ENCODE data around the gene MPPED2. TPM values are rescaled to one million over a fixed set of nuclear protein-coding genes. Genes with fewer than 3 reads are reported as not detected.

MPPED2 gene
- total RNA-seq, 1 donor from 2014 or later: 8.9 TPM

- intact Hi-C loops (cut with DNase I): no loop called here
- no peak for ATAC-seq (ENCODE audit: poor library complexity)
- no peak for DNase-seq
Measured at GRCh38 chr11:30405385-30405784, 180.8 kb downstream of the MPPED2 start.

- intact Hi-C loops (cut with DNase I): no loop called here
- no peak for DNase-seq
- ATAC-seq (ENCODE audit: poor library complexity): no peak
Measured at GRCh38 chr11:30404136-30404535, 182.0 kb downstream of the MPPED2 start.

DNA sequence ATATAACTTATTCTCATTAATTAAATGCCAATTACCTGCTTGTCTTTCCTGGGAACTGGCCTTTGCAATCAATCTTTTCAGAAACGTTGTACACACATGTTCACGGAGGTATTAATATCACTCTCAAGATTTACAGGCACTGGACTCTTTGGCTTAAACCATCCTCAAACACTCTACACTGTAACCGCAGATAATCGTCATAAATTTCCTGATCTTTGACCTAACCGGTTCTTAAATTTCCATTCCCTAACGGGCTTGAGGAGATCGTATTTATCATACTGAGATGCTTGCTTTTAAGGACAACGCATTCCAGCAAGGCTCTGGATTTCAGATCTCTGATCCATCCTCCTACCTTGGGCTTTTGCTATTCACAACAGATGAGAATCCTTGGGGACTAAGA, 190.4 kb downstream of the MPPED2 start:
- intact Hi-C loops (cut with DNase I): no loop called here
- ATAC-seq (ENCODE audit: poor library complexity) (no peak), DNase-seq (no peak)

DNA sequence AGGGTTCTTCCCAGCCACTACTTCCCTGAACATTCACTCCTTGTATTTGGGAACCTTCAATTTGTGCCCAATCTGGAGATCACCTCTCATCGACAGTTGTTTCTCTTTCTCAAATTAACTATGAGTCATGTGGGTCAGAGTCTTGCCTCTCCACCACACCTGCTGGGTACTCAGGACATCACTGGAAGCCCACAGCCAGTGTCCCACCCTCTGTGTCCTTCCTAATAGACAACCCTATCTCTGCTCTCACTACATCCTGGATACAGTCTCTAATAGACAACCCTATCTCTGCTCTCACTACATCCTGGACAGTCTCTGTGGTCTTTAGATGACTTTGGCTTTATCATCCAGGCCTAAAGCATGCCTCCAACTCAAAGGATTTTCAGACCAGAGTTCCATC, 193.1 kb downstream of the MPPED2 start:
- DNase-seq (no peak), ATAC-seq (ENCODE audit: poor library complexity) (no peak)
- intact Hi-C loops (cut with DNase I): no loop called here

GRCh38 chr11:30392221-30392784, 193.8 kb downstream of the MPPED2 start:
- intact Hi-C loops (cut with DNase I): no loop called here
- DNase-seq: no peak
- ATAC-seq (ENCODE audit: poor library complexity): peak; percentile 58

GRCh38 chr11:30388957-30389356, 197.2 kb downstream of the MPPED2 start:
- intact Hi-C loops (cut with DNase I): no loop called here
- ATAC-seq (ENCODE audit: poor library complexity): no peak
- no peak for DNase-seq

- intact Hi-C loops (cut with DNase I): no loop called here
Measured at GRCh38 chr11:30387891-30388861, 198.0 kb downstream of the MPPED2 start.

GRCh38 chr11:30381879-30382278, 204.3 kb downstream of the MPPED2 start:
- DNase-seq (no peak), ATAC-seq (ENCODE audit: poor library complexity) (no peak)
- intact Hi-C loops (cut with DNase I): no loop called here

More at GRCh38 chr11:30387891-30388861, 198.0 kb downstream of the MPPED2 start:
- DNase-seq: no peak
- ATAC-seq (ENCODE audit: poor library complexity): no peak

GRCh38 chr11:30380846-30381245, 205.3 kb downstream of the MPPED2 start:
- DNase-seq: no peak
- no peak for ATAC-seq (ENCODE audit: poor library complexity)

GRCh38 chr11:30377347-30377746, 208.8 kb downstream of the MPPED2 start:
- ATAC-seq (ENCODE audit: poor library complexity): no peak
- intact Hi-C loops (cut with DNase I): no loop called here
- no peak for DNase-seq

More at GRCh38 chr11:30380846-30381245, 205.3 kb downstream of the MPPED2 start:
- intact Hi-C loops (cut with DNase I): no loop called here

DNA sequence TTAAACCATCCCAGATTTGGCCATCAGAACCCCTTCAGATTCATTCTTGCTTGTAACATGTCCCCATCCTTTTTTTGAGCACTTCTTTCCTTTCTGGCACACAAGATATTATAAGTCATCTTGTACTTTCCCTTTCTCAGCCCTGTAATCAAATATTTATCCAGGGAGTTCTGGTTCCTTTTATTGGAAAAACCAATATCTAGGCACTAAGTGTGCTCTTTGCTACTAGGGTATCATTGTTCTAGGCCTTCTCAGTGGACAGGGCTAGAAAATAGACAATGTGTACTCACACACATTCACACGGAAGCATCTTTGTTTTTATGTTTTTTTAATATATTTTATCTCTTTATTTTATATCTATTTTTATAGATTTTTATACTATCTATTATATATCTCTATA, 216.0 kb downstream of the MPPED2 start:
- intact Hi-C loops (cut with DNase I): no loop called here
- no peak for ATAC-seq (ENCODE audit: poor library complexity)
- no peak for DNase-seq

DNA sequence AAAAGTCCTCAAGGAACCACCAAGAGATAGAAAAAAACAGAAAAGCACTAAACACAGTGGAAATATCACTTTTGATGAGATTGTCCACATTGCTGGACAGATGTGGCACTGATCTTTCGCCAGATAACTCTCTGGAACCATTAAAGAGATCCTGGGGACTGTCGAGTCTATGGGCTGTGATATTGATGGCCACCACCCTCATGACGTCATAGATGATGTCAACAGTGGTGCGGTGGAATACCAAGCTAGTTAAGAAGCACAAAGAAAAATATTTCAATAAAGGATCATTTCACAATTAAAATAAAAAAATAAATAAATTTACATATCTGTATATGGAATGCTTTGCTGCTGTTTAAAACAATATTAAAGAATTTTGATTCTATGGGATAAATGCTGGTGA, 217.8 kb downstream of the MPPED2 start:
- no peak for DNase-seq
- intact Hi-C loops (cut with DNase I): no loop called here
- ATAC-seq (ENCODE audit: poor library complexity): no peak

DNA sequence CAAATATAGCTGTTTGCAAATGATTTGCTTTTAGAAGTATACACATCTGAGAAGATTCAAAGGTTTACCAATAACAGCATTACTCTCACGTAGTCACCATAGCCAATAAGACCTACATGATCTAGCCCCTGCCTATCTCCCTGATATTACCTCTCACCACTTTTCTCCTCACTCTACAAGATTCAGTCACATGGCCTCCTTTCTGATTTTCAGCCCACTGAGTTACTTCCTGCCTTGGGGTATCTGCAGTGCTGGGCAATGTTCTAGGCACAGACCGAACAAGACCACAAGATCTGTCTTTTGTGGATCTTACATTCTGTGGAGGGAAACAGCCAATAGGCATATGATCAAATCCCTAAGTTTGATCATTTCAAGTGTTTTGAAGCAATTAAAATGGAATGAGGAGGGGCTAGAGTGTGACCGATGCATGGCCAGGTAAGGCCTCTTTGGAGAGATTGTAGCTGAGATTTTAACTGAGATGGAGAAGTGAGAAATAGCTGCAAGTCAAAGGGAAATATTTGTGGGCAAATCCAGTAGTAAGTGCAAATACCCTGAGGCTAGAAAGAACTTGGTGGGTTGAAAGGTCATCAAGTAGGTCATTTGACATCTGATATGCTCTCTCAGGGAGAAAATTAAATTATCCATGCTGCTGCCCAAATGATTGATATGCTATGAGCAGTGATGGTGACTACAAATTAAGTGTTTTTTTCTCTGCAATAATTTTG, 220.2 kb downstream of the MPPED2 start:
- DNase-seq (no peak), ATAC-seq (ENCODE audit: poor library complexity) (no peak)
- intact Hi-C loops (cut with DNase I): no loop called here

- ATAC-seq (ENCODE audit: poor library complexity) (peak; percentile 20), DNase-seq (no peak)
- intact Hi-C loops (cut with DNase I): no loop called here
Measured at GRCh38 chr11:30364837-30365482, 221.2 kb downstream of the MPPED2 start.

DNA sequence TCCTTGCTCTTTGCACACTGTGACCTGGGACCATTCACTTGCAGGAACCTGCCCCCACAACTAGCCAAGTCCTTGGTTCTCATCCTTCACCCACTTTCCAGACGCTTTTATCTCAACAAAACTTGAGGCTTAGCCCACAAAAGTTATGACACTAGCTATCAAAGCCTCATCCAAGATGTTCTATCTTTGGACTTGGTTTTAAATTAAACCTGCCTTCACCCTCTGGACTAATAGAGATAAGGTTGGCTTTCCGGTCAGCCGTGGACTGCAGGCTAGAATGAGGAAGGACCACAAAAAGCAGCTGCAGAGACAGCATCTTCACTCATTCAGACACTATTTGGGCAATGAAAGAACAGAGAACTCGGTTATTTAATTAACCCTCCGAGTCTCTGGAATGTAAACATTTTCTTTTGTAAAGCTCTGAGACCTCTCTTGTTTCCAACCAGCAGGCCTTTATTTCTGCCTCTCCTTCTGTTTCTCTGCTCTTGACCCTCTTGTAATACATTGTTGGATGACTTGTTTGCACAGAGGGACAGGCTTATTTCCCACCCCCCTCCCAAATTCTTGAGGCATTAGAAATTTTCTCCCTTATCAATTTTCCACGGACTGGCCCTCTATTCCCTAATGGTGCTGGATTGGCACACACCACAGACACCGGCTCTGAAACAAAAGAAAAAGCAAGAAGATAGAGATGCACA, 221.9 kb downstream of the MPPED2 start:
- intact Hi-C loops (cut with DNase I): no loop called here
- no peak for ATAC-seq (ENCODE audit: poor library complexity)
- no peak for DNase-seq

GRCh38 chr11:30360741-30361140, 225.4 kb downstream of the MPPED2 start:
- intact Hi-C loops (cut with DNase I): no loop called here
- ATAC-seq (ENCODE audit: poor library complexity): no peak
- no peak for DNase-seq

All from Right ventricle myocardium superior (tissue), 1 donor.